Glutamatergic neuron (in vitro differentiated cells): ENCODE measurements around the gene HOXB1. TPM values are rescaled to one million over a fixed set of nuclear protein-coding genes. Genes with fewer than 3 reads are reported as not detected.

ENCODE experiments used
- DNase-seq: peaks from one replicate; pipeline ENCODE4 v3.0.0; 2022
- H3K27ac Mint-ChIP-seq: one replicate; pipeline ENCODE4 v1.8.0; 2020; ENCODE audit warnings: mild to moderate bottlenecking, mixed read lengths, inconsistent platforms; ENCODE audit not compliant: unreplicated experiment
- H3K27me3 Mint-ChIP-seq: one replicate; pipeline ENCODE4 v1.8.0; 2020; ENCODE audit warnings: mild to moderate bottlenecking, moderate library complexity, mixed read lengths, inconsistent platforms; ENCODE audit not compliant: unreplicated experiment
- H3K36me3 Mint-ChIP-seq: one replicate; pipeline ENCODE4 v1.8.0; 2020; ENCODE audit warnings: mild to moderate bottlenecking, mixed read lengths, inconsistent platforms; ENCODE audit not compliant: unreplicated experiment
- H3K4me1 Mint-ChIP-seq: one replicate; pipeline ENCODE4 v1.8.0; 2020; ENCODE audit warnings: mild to moderate bottlenecking, low read depth, mixed read lengths, inconsistent platforms; ENCODE audit not compliant: unreplicated experiment
- H3K4me3 Mint-ChIP-seq: one replicate; pipeline ENCODE4 v1.8.0; 2020; ENCODE audit warnings: mild to moderate bottlenecking, mixed read lengths, inconsistent platforms; ENCODE audit not compliant: unreplicated experiment
- H3K9me3 Mint-ChIP-seq: one replicate; pipeline ENCODE4 v1.8.0; 2020; ENCODE audit warnings: mild to moderate bottlenecking, moderate library complexity, mixed read lengths, inconsistent platforms; ENCODE audit not compliant: unreplicated experiment
- CTCF ChIP-seq: fragments of 200-600 bp; sonication (generic); IDR thresholded peaks from one replicate; pipeline ENCODE4 v1.5.0; 2021; ENCODE audit not compliant: partially characterized antibody, unreplicated experiment
- total RNA-seq: library from RNA; stranded (reverse); fragmentation: NEBNext Ultra II Directional; extraction: Animal tissue kit (Norgen Biotek cat#: 25700); gene quantifications from one replicate; pipeline ENCODE4 v1.2.1, GENCODE V29; 2021; ENCODE audit not compliant: unreplicated experiment

Gene HOXB1
- total RNA-seq, 1 donor from 2014 or later, result not detected

- H3K4me1 Mint-ChIP-seq, result peaks cover 11% of the 10 kb centered on the region
- no peak for DNase-seq
- no peak overlapping the region for H3K27ac Mint-ChIP-seq
- H3K27me3 Mint-ChIP-seq, result peaks cover 43% of the 10 kb centered on the region
- no peaks in the 10 kb centered on the region for H3K36me3 Mint-ChIP-seq
- H3K4me3 Mint-ChIP-seq, result peak overlapping the region; percentile 68
- peaks cover 16% of the 10 kb centered on the region for H3K9me3 Mint-ChIP-seq
- TF ChIP-seq CTCF, result no peak
Measured at GRCh38 chr17:48546137-48546923, 15.5 kb upstream of the HOXB1 start.

- Mint-ChIP-seq H3K27me3 (peaks cover 45% of the 10 kb centered on the region), H3K36me3 (no peaks in the 10 kb centered on the region), H3K27ac (peak overlapping the region; percentile 45), H3K4me3 (peak overlapping the region; percentile 63), H3K4me1 (peaks cover 14% of the 10 kb centered on the region), H3K9me3 (peaks cover 20% of the 10 kb centered on the region)
- DNase-seq, result no peak
- no peak for TF ChIP-seq CTCF
Measured at GRCh38 chr17:48545539-48545938, 14.7 kb upstream of the HOXB1 start.

GRCh38 chr17:48545022-48545375, 14.2 kb upstream of the HOXB1 start, which contains the start of gene HOXB2:
TSS of gene HOXB2 (minus strand) at chr17:48545109. CDS start at chr17:48544911, 198 bp downstream.
- H3K4me3 Mint-ChIP-seq, result peak within 1 kb of the TSS; percentile 93
- peaks cover 20% of the 10 kb centered on the region for H3K9me3 Mint-ChIP-seq
- no peak for TF ChIP-seq CTCF
- H3K4me1 Mint-ChIP-seq, result peaks cover 14% of the 10 kb centered on the region
- peak; percentile 46 for DNase-seq
- H3K36me3 Mint-ChIP-seq, result no peaks in the 10 kb centered on the region
- peak within 1 kb of the TSS; percentile 82 for H3K27ac Mint-ChIP-seq
- H3K27me3 Mint-ChIP-seq, result peaks cover 45% of the 10 kb centered on the region

- peak overlapping the region; percentile 72 for H3K27ac Mint-ChIP-seq
- H3K9me3 Mint-ChIP-seq, result peaks cover 20% of the 10 kb centered on the region
- peaks cover 42% of the 10 kb centered on the region for H3K27me3 Mint-ChIP-seq
- no peak for TF ChIP-seq CTCF
- DNase-seq, result peak; percentile 56
- H3K4me1 Mint-ChIP-seq, result peaks cover 12% of the 10 kb centered on the region
- no peaks in the 10 kb centered on the region for H3K36me3 Mint-ChIP-seq
- peak overlapping the region; percentile 93 for H3K4me3 Mint-ChIP-seq
Measured at GRCh38 chr17:48544349-48545021, 13.7 kb upstream of the HOXB1 start.
